SK-N-SH (cell line): ENCODE results near the gene ATP8A2. TPM values are rescaled to one million over a fixed set of nuclear protein-coding genes. Genes with fewer than 3 reads are reported as not detected.

Experiments
- CTCF ChIA-PET: fragments of 300-600, 350-600 bp; formaldehyde crosslinking; extraction: SDS; loops from one replicate; lab custom pipeline; 2021; lab: Yijun Ruan, JAX
- POLR2A ChIA-PET: fragments of 350-600 bp; sonication (Branson Sonifier 250); formaldehyde crosslinking; extraction: SDS; loops from one replicate; lab custom pipeline; 2020; ENCODE audit warnings: antibody characterized with exemption, inconsistent platforms; lab: Yijun Ruan, JAX
- DNase-seq: peaks from one replicate; pipeline ENCODE4 v3.0.0; 2012
- H2AFZ ChIP-seq: fragments of 200-600 bp; sonication (generic); 2 replicates; pipeline ENCODE4 v1.8.1; 2016; ENCODE audit warnings: antibody characterized with exemption, mild to moderate bottlenecking, low read depth
- H3F3A ChIP-seq: fragments of 200-600 bp; sonication (generic); replicated peaks from 2 replicates; pipeline ENCODE3; 2016; ENCODE audit warnings: antibody characterized with exemption, mild to moderate bottlenecking; ENCODE audit not compliant: insufficient read depth
- H3K27ac ChIP-seq, 2 experiments: fragments of 200-500 bp in 1 of 2; fragments of 200-600 bp in 1 of 2; sonication (Bioruptor generic) in 1 of 2; sonication (generic), shearing (Covaris generic) in 1 of 2; 2 replicates each; pipeline versions ENCODE4 v1.5.1 to v1.6.1; 2014 to 2016; ENCODE audit warnings: low read depth in 2 of 2, inconsistent platforms in 1 of 2, low read length in 1 of 2, mild to moderate bottlenecking in 1 of 2, mixed read lengths in 1 of 2
- H3K27me3 ChIP-seq: fragments of 200-600 bp; sonication (generic), shearing (Covaris generic); 2 replicates; pipeline ENCODE4 v1.6.1; 2016; ENCODE audit warnings: mixed run types; ENCODE audit not compliant: insufficient read depth
- H3K36me3 ChIP-seq, 2 experiments: fragments of 200-500 bp in 1 of 2; fragments of 200-600 bp in 1 of 2; sonication (Bioruptor generic) in 1 of 2; sonication (generic) in 1 of 2; replicated peaks in 1 of 2; 2 replicates each; pipeline versions ENCODE3 to v1.5.1; 2014 to 2016; ENCODE audit warnings: low read length in 1 of 2, mild to moderate bottlenecking in 1 of 2; ENCODE audit not compliant: insufficient read depth in 2 of 2, control insufficient read depth in 1 of 2
- H3K4me1 ChIP-seq, 2 experiments: fragments of 200-500 bp in 1 of 2; fragments of 200-600 bp in 1 of 2; sonication (Bioruptor generic) in 1 of 2; sonication (generic), shearing (Covaris generic) in 1 of 2; 2 replicates each; pipeline versions ENCODE4 v1.5.1 to v1.6.1; 2014 to 2016; ENCODE audit warnings: low read depth in 1 of 2, low read length in 1 of 2, mixed run types in 1 of 2; ENCODE audit not compliant: insufficient read depth in 2 of 2, control insufficient read depth in 1 of 2
- H3K4me2 ChIP-seq: fragments of 200-600 bp; sonication (generic), shearing (Covaris generic); 2 replicates; pipeline ENCODE4 v1.6.1; 2017; ENCODE audit warnings: mixed run types
- H3K4me3 ChIP-seq, 2 experiments: fragments of 200-500 bp in 1 of 2; fragments of 200-600 bp in 1 of 2; sonication (Bioruptor generic) in 1 of 2; sonication (generic), shearing (Covaris generic) in 1 of 2; 2 replicates each; pipeline versions ENCODE4 v1.5.1 to v1.8.1; 2014 to 2016; ENCODE audit warnings: low read depth in 2 of 2, inconsistent platforms in 1 of 2, low read length in 1 of 2, mild to moderate bottlenecking in 1 of 2, mixed read lengths in 1 of 2, moderate library complexity in 1 of 2
- H3K79me2 ChIP-seq: fragments of 200-600 bp; sonication (generic); 2 replicates; pipeline ENCODE4 v1.8.1; 2017; ENCODE audit warnings: mild to moderate bottlenecking; ENCODE audit not compliant: insufficient read depth
- H3K9ac ChIP-seq: fragments of 200-600 bp; sonication (generic); 2 replicates; pipeline ENCODE4 v1.6.1; 2017; ENCODE audit warnings: mixed run types
- H3K9me2 ChIP-seq: fragments of 200-600 bp; sonication (generic); 2 replicates; pipeline ENCODE4 v1.6.1; 2017; ENCODE audit warnings: mixed run types
- H3K9me3 ChIP-seq: fragments of 200-600 bp; sonication (generic); 2 replicates; pipeline ENCODE4 v1.6.1; 2017; ENCODE audit warnings: mixed run types, mild to moderate bottlenecking, moderate library complexity
- H4K20me1 ChIP-seq: fragments of 200-600 bp; sonication (generic); 2 replicates; pipeline ENCODE4 v1.6.1; 2017; ENCODE audit warnings: mild to moderate bottlenecking, mixed run types; ENCODE audit not compliant: insufficient read depth
- ELF1 ChIP-seq: IDR thresholded peaks from 2 replicates; pipeline ENCODE4 v1.4.0; 2012
- EZH2phosphoT487 ChIP-seq: fragments of 200-600 bp; sonication (generic); IDR thresholded peaks from 2 replicates; pipeline ENCODE4 v1.6.1; 2017; ENCODE audit warnings: low read depth, mixed run types, mild to moderate bottlenecking, antibody characterized with exemption, moderate library complexity, borderline replicate concordance
- FOXJ3 ChIP-seq: sonication (generic); formaldehyde crosslinking; IDR thresholded peaks from 2 replicates; pipeline ENCODE4 v1.5.1; 2020; ENCODE audit warnings: mild to moderate bottlenecking, missing genetic modification reagents
- FOXM1 ChIP-seq: IDR thresholded peaks from 2 replicates; pipeline ENCODE4 v1.4.0; 2012; ENCODE audit warnings: low read depth, mild to moderate bottlenecking
- GATA2 ChIP-seq: sonication (generic); formaldehyde crosslinking; IDR thresholded peaks from 2 replicates; pipeline ENCODE4 v1.5.0; 2020; ENCODE audit warnings: mild to moderate bottlenecking, missing genetic modification reagents
- JUND ChIP-seq: IDR thresholded peaks from 2 replicates; pipeline ENCODE4 v1.4.0; 2012
- MEF2A ChIP-seq: IDR thresholded peaks from 2 replicates; pipeline ENCODE4 v1.4.0; 2012; ENCODE audit warnings: low read depth, borderline replicate concordance
- PBX3 ChIP-seq: IDR thresholded peaks from 2 replicates; pipeline ENCODE4; 2012
- POLR2AphosphoS5 ChIP-seq: IDR thresholded peaks from 2 replicates; pipeline ENCODE4 v1.6.1; 2012; ENCODE audit warnings: low read depth, low read length
- REST ChIP-seq: IDR thresholded peaks from 2 replicates; pipeline ENCODE4 v1.6.1; 2012; ENCODE audit warnings: mild to moderate bottlenecking, low read depth, low read length, moderate library complexity
- RXRA ChIP-seq: IDR thresholded peaks from 2 replicates; pipeline ENCODE4 v1.4.0; 2012; ENCODE audit warnings: low read depth, mild to moderate bottlenecking, borderline replicate concordance
- SMC3 ChIP-seq: IDR thresholded peaks from 2 replicates; pipeline ENCODE4 v1.6.1; 2012; ENCODE audit warnings: low read depth, low read length, improper control_type of control experiment
- TAF1 ChIP-seq: IDR thresholded peaks from 2 replicates; pipeline ENCODE4 v1.6.1; 2012; ENCODE audit warnings: low read depth, mild to moderate bottlenecking, low read length, moderate library complexity, borderline replicate concordance
- ZBTB33 ChIP-seq: IDR thresholded peaks from 2 replicates; pipeline ENCODE4 v1.4.0; 2012; ENCODE audit warnings: low read depth, borderline replicate concordance
- WGBS: methylation state at CpG from one replicate; pipeline ENCODE4 v1.1.6; 2017; ENCODE audit warnings: low lambda C conversion rate; 5-methylcytosine and 5-hydroxymethylcytosine counted together
- polyA plus RNA-seq, 3 experiments: library from polyadenylated mRNA; depleted of rRNA; stranded (reverse); fragments of >200 nt; gene quantifications; 2 replicates each; pipeline ENCODE4 v1.2.3, GENCODE V29; 2012
- TF ChIP-seq, protein P1 (sequence below): fragments of 200-600 bp; sonication (generic); IDR thresholded peaks from 2 replicates; pipeline ENCODE4 v1.6.1; 2017; ENCODE audit warnings: antibody characterized with exemption, mild to moderate bottlenecking, moderate library complexity
- TF ChIP-seq, protein P2 (sequence below): IDR thresholded peaks from 2 replicates; pipeline ENCODE4 v1.4.0; 2012; ENCODE audit warnings: low read depth
- TF ChIP-seq, protein P3 (sequence below): fragments of 150-350 bp; IDR thresholded peaks from 2 replicates; pipeline ENCODE4 v1.6.1; 2017; ENCODE audit warnings: antibody characterized with exemption, low read length, low read depth, borderline replicate concordance

Gene ATP8A2
- polyA plus RNA-seq, 1 of the 3 experiments (the other 2 are of a cell fraction): 0.02 TPM

- Histone ChIP-seq H3K27ac (no peak overlapping the region), H3K9me2 (no peaks in the 10 kb centered on the region), H2AFZ (no peak overlapping the region), H3K36me3 (no peaks in the 10 kb centered on the region), H3K27me3 (no peaks in the 10 kb centered on the region)
- 51% methylated on average over 8 of the region's 8 CpGs for WGBS
- TF ChIP-seq RXRA: no peak
- no peak for TF ChIP-seq POLR2AphosphoS5
- no peak for TF ChIP-seq MEF2A
- TF ChIP-seq, protein P1, sequence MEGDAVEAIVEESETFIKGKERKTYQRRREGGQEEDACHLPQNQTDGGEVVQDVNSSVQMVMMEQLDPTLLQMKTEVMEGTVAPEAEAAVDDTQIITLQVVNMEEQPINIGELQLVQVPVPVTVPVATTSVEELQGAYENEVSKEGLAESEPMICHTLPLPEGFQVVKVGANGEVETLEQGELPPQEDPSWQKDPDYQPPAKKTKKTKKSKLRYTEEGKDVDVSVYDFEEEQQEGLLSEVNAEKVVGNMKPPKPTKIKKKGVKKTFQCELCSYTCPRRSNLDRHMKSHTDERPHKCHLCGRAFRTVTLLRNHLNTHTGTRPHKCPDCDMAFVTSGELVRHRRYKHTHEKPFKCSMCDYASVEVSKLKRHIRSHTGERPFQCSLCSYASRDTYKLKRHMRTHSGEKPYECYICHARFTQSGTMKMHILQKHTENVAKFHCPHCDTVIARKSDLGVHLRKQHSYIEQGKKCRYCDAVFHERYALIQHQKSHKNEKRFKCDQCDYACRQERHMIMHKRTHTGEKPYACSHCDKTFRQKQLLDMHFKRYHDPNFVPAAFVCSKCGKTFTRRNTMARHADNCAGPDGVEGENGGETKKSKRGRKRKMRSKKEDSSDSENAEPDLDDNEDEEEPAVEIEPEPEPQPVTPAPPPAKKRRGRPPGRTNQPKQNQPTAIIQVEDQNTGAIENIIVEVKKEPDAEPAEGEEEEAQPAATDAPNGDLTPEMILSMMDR: no peak
- TF ChIP-seq TAF1: no peak
- no peak for TF ChIP-seq FOXM1
- TF ChIP-seq FOXJ3: no peak
- no peak for TF ChIP-seq ZBTB33
- no peak for TF ChIP-seq REST
- TF ChIP-seq JUND: no peak
- TF ChIP-seq ELF1: no peak
- TF ChIP-seq GATA2 (CRISPR knock-in tag): no peak
- TF ChIP-seq, protein P2, sequence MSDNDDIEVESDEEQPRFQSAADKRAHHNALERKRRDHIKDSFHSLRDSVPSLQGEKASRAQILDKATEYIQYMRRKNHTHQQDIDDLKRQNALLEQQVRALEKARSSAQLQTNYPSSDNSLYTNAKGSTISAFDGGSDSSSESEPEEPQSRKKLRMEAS: no peak
- TF ChIP-seq, protein P3, sequence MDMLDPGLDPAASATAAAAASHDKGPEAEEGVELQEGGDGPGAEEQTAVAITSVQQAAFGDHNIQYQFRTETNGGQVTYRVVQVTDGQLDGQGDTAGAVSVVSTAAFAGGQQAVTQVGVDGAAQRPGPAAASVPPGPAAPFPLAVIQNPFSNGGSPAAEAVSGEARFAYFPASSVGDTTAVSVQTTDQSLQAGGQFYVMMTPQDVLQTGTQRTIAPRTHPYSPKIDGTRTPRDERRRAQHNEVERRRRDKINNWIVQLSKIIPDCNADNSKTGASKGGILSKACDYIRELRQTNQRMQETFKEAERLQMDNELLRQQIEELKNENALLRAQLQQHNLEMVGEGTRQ: no peak
- no peak for TF ChIP-seq PBX3
- TF ChIP-seq EZH2phosphoT487: no peak
- TF ChIP-seq SMC3: no peak
- TF ChIP-seq, all 33 proteins: peak for 0
- POLR2A ChIA-PET: no interaction called here
- Histone ChIP-seq H3K9ac (no peak overlapping the region), H3K9me3 (no peaks in the 10 kb centered on the region), H3K79me2 (no peaks in the 10 kb centered on the region), H3K4me3 (no peak overlapping the region), H3K4me2 (no peak overlapping the region), H3K4me1 (no peaks in the 10 kb centered on the region), H4K20me1 (no peaks in the 10 kb centered on the region), H3F3A (no peaks in the 10 kb centered on the region)
- CTCF ChIA-PET: interaction anchor here (0.6 kb wide), 1 partner anchor 49 kb away, joined by 4 read pairs; no protein-coding TSS in a partner anchor
- DNase-seq: no peak
Measured at GRCh38 chr13:26038931-26039475, 667.2 kb downstream of the ATP8A2 start.
